Trophoblast cell (in vitro differentiated cells and primary cell): ENCODE measurements around the gene DOCK3.

ENCODE experiments used
- DNase-seq, 2 donors: peaks; one replicate each; pipeline ENCODE4 v3.0.0-alpha.2; 2016
- H2AFZ ChIP-seq: 2 replicates; pipeline ENCODE4 v1.6.1; 2013; ENCODE audit warnings: low read length, moderate library complexity, mild to moderate bottlenecking; ENCODE audit not compliant: insufficient read depth, poor library complexity
- H2AK5ac ChIP-seq: 2 replicates; pipeline ENCODE4 v1.6.1; 2013; ENCODE audit warnings: mild to moderate bottlenecking, low read length
- H2BK120ac ChIP-seq: 2 replicates; pipeline ENCODE4 v1.6.1; 2013; ENCODE audit warnings: low read length, mild to moderate bottlenecking, moderate library complexity; ENCODE audit not compliant: insufficient read depth, poor library complexity
- H2BK12ac ChIP-seq: 2 replicates; pipeline ENCODE4 v1.6.1; 2013; ENCODE audit warnings: mild to moderate bottlenecking, low read length, moderate library complexity
- H2BK5ac ChIP-seq: 2 replicates; pipeline ENCODE4 v1.6.1; 2013; ENCODE audit warnings: low read length, low read depth, moderate library complexity, mild to moderate bottlenecking; ENCODE audit not compliant: poor library complexity
- H3K14ac ChIP-seq: 2 replicates; pipeline ENCODE4 v1.6.1; 2013; ENCODE audit warnings: mild to moderate bottlenecking, low read length
- H3K18ac ChIP-seq: 2 replicates; pipeline ENCODE4 v1.6.1; 2013; ENCODE audit warnings: mild to moderate bottlenecking, low read length
- H3K23ac ChIP-seq: 2 replicates; pipeline ENCODE4 v1.6.1; 2013; ENCODE audit warnings: low read length
- H3K27ac ChIP-seq: 2 replicates; pipeline ENCODE4 v1.5.1; 2013; ENCODE audit warnings: low read depth, mild to moderate bottlenecking, inconsistent platforms, low read length, moderate library complexity
- H3K27me3 ChIP-seq: 2 replicates; pipeline ENCODE4 v1.6.1; 2013; ENCODE audit warnings: inconsistent platforms, mild to moderate bottlenecking, low read length, moderate library complexity; ENCODE audit not compliant: insufficient read depth
- H3K36me3 ChIP-seq, 2 experiments: 1 replicate in 1 of 2; 2 replicates in 1 of 2; pipeline ENCODE4 v1.6.1; 2013; ENCODE audit warnings: low read length in 2 of 2, mild to moderate bottlenecking in 2 of 2, moderate library complexity in 1 of 2; ENCODE audit not compliant: insufficient read depth in 2 of 2, control insufficient read depth in 1 of 2
- H3K4ac ChIP-seq: 2 replicates; pipeline ENCODE4 v1.6.1; 2013; ENCODE audit warnings: low read depth, mild to moderate bottlenecking, low read length, moderate library complexity
- H3K4me1 ChIP-seq, 2 experiments: 1 replicate in 1 of 2; 2 replicates in 1 of 2; pipeline ENCODE4 v1.6.1; 2013; ENCODE audit warnings: low read length in 2 of 2, mild to moderate bottlenecking in 2 of 2, moderate library complexity in 1 of 2; ENCODE audit not compliant: insufficient read depth in 2 of 2, control insufficient read depth in 1 of 2
- H3K4me2 ChIP-seq: 2 replicates; pipeline ENCODE4 v1.6.1; 2013; ENCODE audit warnings: inconsistent platforms, mild to moderate bottlenecking, low read length, moderate library complexity
- H3K4me3 ChIP-seq: 2 replicates; pipeline ENCODE4 v1.5.1; 2013; ENCODE audit warnings: mild to moderate bottlenecking, low read depth, low read length, inconsistent platforms
- H3K79me1 ChIP-seq: one replicate; pipeline ENCODE4 v1.6.1; 2013; ENCODE audit warnings: low read length
- H3K79me2 ChIP-seq: 2 replicates; pipeline ENCODE4 v1.6.1; 2013; ENCODE audit warnings: low read length, mild to moderate bottlenecking; ENCODE audit not compliant: control insufficient read depth, insufficient read depth, poor library complexity
- H3K9ac ChIP-seq: 2 replicates; pipeline ENCODE4 v1.6.1; 2013; ENCODE audit warnings: mild to moderate bottlenecking, low read length
- H3K9me3 ChIP-seq: 2 replicates; pipeline ENCODE4 v1.6.1; 2013; ENCODE audit warnings: low read depth, mild to moderate bottlenecking, control low read depth, inconsistent platforms, low read length; ENCODE audit not compliant: insufficient read depth
- H4K12ac ChIP-seq: 2 replicates; pipeline ENCODE4 v1.6.1; 2013; ENCODE audit warnings: low read depth, mild to moderate bottlenecking, low read length, moderate library complexity
- H4K8ac ChIP-seq: 2 replicates; pipeline ENCODE4 v1.6.1; 2013; ENCODE audit warnings: low read depth, mild to moderate bottlenecking, low read length, moderate library complexity
- H4K91ac ChIP-seq: one replicate; pipeline ENCODE4 v1.6.1; 2013; ENCODE audit warnings: low read depth, mild to moderate bottlenecking, low read length, moderate library complexity
- WGBS: extraction: QIAGEN DNeasy Blood & Tissue Kit; methylation state at CpG from one replicate; pipeline ENCODE4 v1.1.7; 2013; ENCODE audit warnings: missing lambda C conversion rate; ENCODE audit not compliant: insufficient read length, insufficient coverage; ENCODE audit errors: extremely low coverage; 5-methylcytosine and 5-hydroxymethylcytosine counted together

The DOCK3 gene

GRCh38 chr3:51354172-51354571 is 679.4 kb downstream of the DOCK3 start:
- no peak for DNase-seq

GRCh38 chr3:51354731-51355615 is 680.2 kb downstream of the DOCK3 start:
- Histone ChIP-seq H2BK120ac (no peak overlapping the region), H3K9ac (no peak overlapping the region), H4K8ac (no peak overlapping the region), H3K23ac (no peak overlapping the region), H3K27ac (no peak overlapping the region), H3K79me1 (no peaks in the 10 kb centered on the region), H2AK5ac (no peak overlapping the region), H3K4me2 (no peak overlapping the region), H2BK5ac (no peak overlapping the region), H3K9me3 (peaks cover 2% of the 10 kb centered on the region), H3K36me3 (peaks cover 3 to 9% of the 10 kb centered on the region in 2 experiments), H3K14ac (no peak overlapping the region), H3K4ac (no peak overlapping the region), H2AFZ (no peak overlapping the region), H3K4me1 (no peaks in the 10 kb centered on the region), H3K4me3 (no peak overlapping the region), H4K12ac (no peak overlapping the region), H2BK12ac (no peak overlapping the region), H3K27me3 (no peaks in the 10 kb centered on the region), H4K91ac (no peak overlapping the region), H3K18ac (no peak overlapping the region), H3K79me2 (no peaks in the 10 kb centered on the region)
- no peak for DNase-seq
- whole genome bisulfite sequencing: no CpG with 5 or more reads among the region's 9 CpGs

More at GRCh38 chr3:51354172-51354571, 679.4 kb downstream of the DOCK3 start:
- Histone ChIP-seq H3K79me2 (no peaks in the 10 kb centered on the region), H2BK120ac (no peak overlapping the region), H3K36me3 (peaks cover 5% of the 10 kb centered on the region in 2 experiments), H3K27me3 (no peaks in the 10 kb centered on the region), H3K9ac (no peak overlapping the region), H4K91ac (no peak overlapping the region), H3K23ac (no peak overlapping the region), H3K79me1 (no peaks in the 10 kb centered on the region), H3K4me3 (no peak overlapping the region), H2BK5ac (no peak overlapping the region), H2BK12ac (no peak overlapping the region), H4K12ac (no peak overlapping the region), H3K14ac (no peak overlapping the region), H2AFZ (no peak overlapping the region), H4K8ac (no peak overlapping the region), H2AK5ac (no peak overlapping the region), H3K27ac (no peak overlapping the region), H3K9me3 (peaks cover 2% of the 10 kb centered on the region), H3K18ac (no peak overlapping the region), H3K4me2 (no peak overlapping the region), H3K4me1 (no peaks in the 10 kb centered on the region), H3K4ac (no peak overlapping the region)
- no CpG with 5 or more reads among the region's 2 CpGs for WGBS

GRCh38 chr3:51355891-51356578 is 681.3 kb downstream of the DOCK3 start:
- Histone ChIP-seq H3K79me1 (no peaks in the 10 kb centered on the region), H4K91ac (no peak overlapping the region), H3K36me3 (peaks cover 3 to 12% of the 10 kb centered on the region in 2 experiments), H4K8ac (no peak overlapping the region), H3K4me3 (no peak overlapping the region), H2BK5ac (no peak overlapping the region), H2BK12ac (no peak overlapping the region), H3K14ac (no peak overlapping the region), H3K27me3 (no peaks in the 10 kb centered on the region), H3K4me1 (no peaks in the 10 kb centered on the region), H3K4ac (no peak overlapping the region), H3K9me3 (peaks cover 2% of the 10 kb centered on the region), H3K4me2 (no peak overlapping the region), H2AFZ (no peak overlapping the region), H3K27ac (no peak overlapping the region), H2AK5ac (no peak overlapping the region), H2BK120ac (no peak overlapping the region), H3K23ac (no peak overlapping the region), H4K12ac (no peak overlapping the region), H3K79me2 (no peaks in the 10 kb centered on the region), H3K9ac (no peak overlapping the region), H3K18ac (no peak overlapping the region)
- no CpG with 5 or more reads among the region's 8 CpGs for WGBS
- DNase-seq: no peak

GRCh38 chr3:51357856-51358255 is 683.1 kb downstream of the DOCK3 start:
- H4K12ac ChIP-seq: no peak overlapping the region
- no CpG with 5 or more reads among the region's 4 CpGs for WGBS

More at GRCh38 chr3:51357856-51358255, 683.1 kb downstream of the DOCK3 start:
- Histone ChIP-seq H2BK5ac (no peak overlapping the region), H2AK5ac (no peak overlapping the region), H3K18ac (no peak overlapping the region), H2AFZ (no peak overlapping the region), H2BK120ac (no peak overlapping the region), H3K9me3 (no peaks in the 10 kb centered on the region), H3K36me3 (peaks cover 3 to 22% of the 10 kb centered on the region in 2 experiments), H3K27me3 (no peaks in the 10 kb centered on the region), H3K79me2 (no peaks in the 10 kb centered on the region), H3K14ac (no peak overlapping the region), H4K91ac (no peak overlapping the region), H3K4me1 (no peaks in the 10 kb centered on the region), H3K4me3 (no peak overlapping the region), H3K4ac (no peak overlapping the region), H3K79me1 (no peaks in the 10 kb centered on the region), H3K27ac (no peak overlapping the region), H4K8ac (no peak overlapping the region), H3K9ac (no peak overlapping the region), H2BK12ac (no peak overlapping the region), H3K23ac (no peak overlapping the region), H3K4me2 (no peak overlapping the region)
- no peak for DNase-seq
